Tibial nerve (tissue), 4 donors: ENCODE results near the gene PEA15. TPM values are rescaled to one million over a fixed set of nuclear protein-coding genes. Genes with fewer than 3 reads are reported as not detected.

ENCODE experiments used
- DNase-seq, 2 donors: peaks; one replicate each; pipeline ENCODE4 v3.0.0-alpha.2; 2019; ENCODE audit warnings: low spot score in 2 of 2
- H3K27ac ChIP-seq, 4 donors: fragments of 200-600 bp; sonication (generic) in 3 of 4; one replicate each; pipeline ENCODE4 v1.5.1; 2017 to 2019; ENCODE audit warnings: mild to moderate bottlenecking in 1 of 4
- H3K27me3 ChIP-seq, 2 donors: fragments of 200-600 bp; sonication (generic) in 1 of 2; one replicate each; pipeline versions ENCODE4 v1.5.1 to v1.6.0; 2017 to 2019
- H3K36me3 ChIP-seq, 3 donors: fragments of 200-600 bp; sonication (generic); one replicate each; pipeline ENCODE4 v1.5.1; 2018 to 2019
- H3K4me1 ChIP-seq, 4 donors: fragments of 200-600 bp; sonication (generic) in 3 of 4; one replicate each; pipeline ENCODE4 v1.5.1; 2017 to 2019
- H3K4me3 ChIP-seq, 4 donors: fragments of 200-600 bp; sonication (generic) in 3 of 4; one replicate each; pipeline ENCODE4 v1.5.1; 2017 to 2019; ENCODE audit warnings: mild to moderate bottlenecking in 1 of 4, moderate library complexity in 1 of 4
- H3K9me3 ChIP-seq, 4 donors: fragments of 200-600 bp; sonication (generic) in 3 of 4; one replicate each; pipeline ENCODE4 v1.5.1; 2017 to 2019
- CTCF ChIP-seq, 5 experiments: fragments of 200-600 bp in 3 of 5; fragments of 450-650 bp in 2 of 5; sonication (generic) in 3 of 5; IDR thresholded peaks; one replicate each; pipeline ENCODE4 v1.5.1; 2016 to 2019; ENCODE audit warnings: antibody characterized with exemption in 5 of 5, mild to moderate bottlenecking in 3 of 5, moderate library complexity in 2 of 5
- EP300 ChIP-seq, 2 donors: sonication (generic); formaldehyde crosslinking; IDR thresholded peaks; one replicate each; pipeline ENCODE4 v1.6.1; 2017; ENCODE audit warnings: antibody characterized with exemption in 2 of 2, mild to moderate bottlenecking in 1 of 2
- POLR2A ChIP-seq, 2 donors: fragments of 450-650 bp; IDR thresholded peaks; one replicate each; pipeline ENCODE4 v1.6.1; 2017; ENCODE audit warnings: antibody characterized with exemption in 2 of 2, mild to moderate bottlenecking in 2 of 2, moderate library complexity in 2 of 2
- WGBS, 2 donors: methylation state at CpG; one replicate each; pipeline ENCODE4 v1.1.5; 2018; 5-methylcytosine and 5-hydroxymethylcytosine counted together
- total RNA-seq, 4 donors: library from RNA; depleted of rRNA; stranded (reverse); fragments of >200 nt; gene quantifications; one replicate each; pipeline ENCODE4 v1.1.0, GENCODE V29; 2016

Gene PEA15
- total RNA-seq, 4 donors from 2014 or later, result 144 to 154 (median 147) TPM

GRCh38 chr1:160159846-160160245 is 45.3 kb upstream of the PEA15 start:
- Histone ChIP-seq H3K27me3 (no peaks in the 10 kb centered on the region), H3K4me1 (peaks cover 0 to 9% (median 0%) of the 10 kb centered on the region in 4 donors), H3K27ac (no peak overlapping the region), H3K36me3 (no peaks in the 10 kb centered on the region), H3K9me3 (no peaks in the 10 kb centered on the region), H3K4me3 (no peak overlapping the region)
- no peak for DNase-seq
- TF ChIP-seq POLR2A (IDR thresholded peaks at IDR 0.05) (no peak), EP300 (IDR thresholded peaks at IDR 0.05) (no peak), CTCF (IDR thresholded peaks at IDR 0.05) (no peak)

GRCh38 chr1:160161965-160162705 is 43.0 kb upstream of the PEA15 start:
- TF ChIP-seq EP300 (IDR thresholded peaks at IDR 0.05) (no peak), POLR2A (IDR thresholded peaks at IDR 0.05) (no peak), CTCF (IDR thresholded peaks at IDR 0.05) (peak in 3 of 5 experiments; percentile 44 to 47 (median 47))
- no peak for DNase-seq
- H3K27me3 ChIP-seq, result no peaks in the 10 kb centered on the region
- no peak overlapping the region for H3K4me3 ChIP-seq
- peaks cover 0 to 9% (median 0%) of the 10 kb centered on the region in 4 donors for H3K4me1 ChIP-seq
- H3K36me3 ChIP-seq, result no peaks in the 10 kb centered on the region
- no peaks in the 10 kb centered on the region for H3K9me3 ChIP-seq
- WGBS, 2 donors, result 47 to 58% methylated on average over 6 of the region's 6 CpGs
- H3K27ac ChIP-seq, result peak overlapping the region in 1 of 4 donors; percentile 10

- DNase-seq, result no peak
- WGBS, 2 donors, result 41 to 58% methylated on average over 2 of the region's 2 CpGs
- H3K36me3 ChIP-seq, result no peaks in the 10 kb centered on the region
- peaks cover 0 to 9% (median 0%) of the 10 kb centered on the region in 4 donors for H3K4me1 ChIP-seq
- TF ChIP-seq EP300 (IDR thresholded peaks at IDR 0.05) (no peak), POLR2A (IDR thresholded peaks at IDR 0.05) (no peak), CTCF (IDR thresholded peaks at IDR 0.05) (no peak)
- no peaks in the 10 kb centered on the region for H3K9me3 ChIP-seq
- H3K27ac ChIP-seq, result peak overlapping the region in 1 of 4 donors; percentile 10
- no peaks in the 10 kb centered on the region for H3K27me3 ChIP-seq
- H3K4me3 ChIP-seq, result no peak overlapping the region
These were observed 42.3 kb upstream of the PEA15 start for GRCh38 chr1:160162931-160163330.

GRCh38 chr1:160163615-160164014 is 41.6 kb upstream of the PEA15 start:
- no peak for DNase-seq
- no peak overlapping the region for H3K27ac ChIP-seq
- no peak overlapping the region for H3K4me3 ChIP-seq
- 96 to 100% methylated on average over 1 of the region's 1 CpG for WGBS, 2 donors
- H3K9me3 ChIP-seq, result no peaks in the 10 kb centered on the region
- H3K36me3 ChIP-seq, result no peaks in the 10 kb centered on the region
- TF ChIP-seq POLR2A (IDR thresholded peaks at IDR 0.05) (no peak), EP300 (IDR thresholded peaks at IDR 0.05) (no peak), CTCF (IDR thresholded peaks at IDR 0.05) (no peak)
- H3K4me1 ChIP-seq, result peaks cover 0 to 9% (median 0%) of the 10 kb centered on the region in 4 donors
- H3K27me3 ChIP-seq, result no peaks in the 10 kb centered on the region

GRCh38 chr1:160164121-160164520 is 41.1 kb upstream of the PEA15 start:
- TF ChIP-seq EP300 (IDR thresholded peaks at IDR 0.05) (no peak), CTCF (IDR thresholded peaks at IDR 0.05) (no peak), POLR2A (IDR thresholded peaks at IDR 0.05) (no peak)
- WGBS, 2 donors, result 89 to 91% methylated on average over 10 of the region's 10 CpGs
- Histone ChIP-seq H3K27ac (no peak overlapping the region), H3K9me3 (no peaks in the 10 kb centered on the region), H3K4me3 (no peak overlapping the region), H3K27me3 (no peaks in the 10 kb centered on the region), H3K36me3 (no peaks in the 10 kb centered on the region), H3K4me1 (peaks cover 0 to 9% (median 0%) of the 10 kb centered on the region in 4 donors)
- no peak for DNase-seq
